Esophagus muscularis mucosa (tissue), 4 donors: ENCODE results near the gene PARD3B. TPM values are rescaled to one million over a fixed set of nuclear protein-coding genes. Genes with fewer than 3 reads are reported as not detected.

Experiments used
- DNase-seq: peaks from one replicate; pipeline ENCODE4 v3.0.0-alpha.2; 2017; ENCODE audit errors: extremely low spot score
- H3K27ac ChIP-seq, 4 donors: fragments of 200-600 bp; sonication (generic); replicated peaks in 1 of 4; 1 replicate in 3 of 4; 2 replicates in 1 of 4; pipeline ENCODE4 v1.5.1; 2016 to 2019; ENCODE audit warnings: mild to moderate bottlenecking in 1 of 4
- H3K27me3 ChIP-seq, 4 donors: fragments of 200-600 bp; sonication (generic); one replicate each; pipeline versions ENCODE4 v1.5.1 to v1.6.0; 2016 to 2019
- H3K36me3 ChIP-seq, 4 donors: fragments of 200-600 bp; sonication (generic); one replicate each; pipeline ENCODE4 v1.5.1; 2016 to 2019
- H3K4me1 ChIP-seq, 4 donors: fragments of 200-600 bp; sonication (generic); one replicate each; pipeline ENCODE4 v1.5.1; 2016 to 2019
- H3K4me3 ChIP-seq, 4 donors: fragments of 200-600 bp; sonication (generic); 1 replicate in 2 of 4; 2 replicates in 2 of 4; pipeline ENCODE4 v1.5.1; 2016 to 2019; ENCODE audit warnings: mild to moderate bottlenecking in 4 of 4, moderate library complexity in 1 of 4
- H3K9me3 ChIP-seq, 4 donors: fragments of 200-600 bp; sonication (generic); 1 replicate in 3 of 4; 2 replicates in 1 of 4; pipeline ENCODE4 v1.5.1; 2016 to 2019
- EP300 ChIP-seq: sonication (generic); formaldehyde crosslinking; IDR thresholded peaks from one replicate; pipeline ENCODE4 v1.6.1; 2017; ENCODE audit warnings: antibody characterized with exemption
- POLR2A ChIP-seq: fragments of 450-650 bp; IDR thresholded peaks from one replicate; pipeline ENCODE4 v1.6.1; 2017; ENCODE audit warnings: antibody characterized with exemption, moderate library complexity, mild to moderate bottlenecking, low read depth
- POLR2AphosphoS5 ChIP-seq, 2 donors: sonication (generic); formaldehyde crosslinking; IDR thresholded peaks; one replicate each; pipeline ENCODE4 v1.6.1; 2017; ENCODE audit warnings: antibody characterized with exemption in 2 of 2
- WGBS: methylation state at CpG from one replicate; pipeline ENCODE4 v1.1.5; 2018; 5-methylcytosine and 5-hydroxymethylcytosine counted together
- intact Hi-C: fragments of 100-400 bp; cut with DNase I; formaldehyde crosslinking; loops from one replicate; pipeline ENCODE4 v1.15.1; 2023
- total RNA-seq, 4 donors: library from RNA; depleted of rRNA; stranded (reverse); fragments of >200 nt; gene quantifications; one replicate each; pipeline versions ENCODE4 v1.1.0 to v1.2.1, GENCODE V29; 2016
- TF ChIP-seq, protein P1 (sequence below), 3 experiments: fragments of 200-600 bp in 2 of 3; fragments of 450-650 bp in 1 of 3; sonication (generic) in 2 of 3; IDR thresholded peaks; one replicate each; pipeline ENCODE4 v1.5.1; 2017 to 2019; ENCODE audit warnings: antibody characterized with exemption in 3 of 3, mild to moderate bottlenecking in 2 of 3, moderate library complexity in 1 of 3

The PARD3B gene
- total RNA-seq, 4 donors from 2014 or later = 24.2 to 40.8 (median 32.5) TPM

GRCh38 chr2:205411558-205411957, 866.3 kb downstream of the PARD3B start:
- Histone ChIP-seq H3K36me3 (no peaks in the 10 kb centered on the region), H3K27ac (no peak overlapping the region), H3K27me3 (no peaks in the 10 kb centered on the region), H3K4me3 (no peak overlapping the region), H3K4me1 (peaks cover 0 to 27% (median 13%) of the 10 kb centered on the region in 4 donors), H3K9me3 (no peaks in the 10 kb centered on the region)
- 61% methylated on average over 3 of the region's 4 CpGs for WGBS
- DNase-seq = no peak
- TF ChIP-seq POLR2A = no peak
- TF ChIP-seq POLR2AphosphoS5 (IDR thresholded peaks at IDR 0.05) = no peak
- TF ChIP-seq EP300 = no peak
- TF ChIP-seq, protein P1, sequence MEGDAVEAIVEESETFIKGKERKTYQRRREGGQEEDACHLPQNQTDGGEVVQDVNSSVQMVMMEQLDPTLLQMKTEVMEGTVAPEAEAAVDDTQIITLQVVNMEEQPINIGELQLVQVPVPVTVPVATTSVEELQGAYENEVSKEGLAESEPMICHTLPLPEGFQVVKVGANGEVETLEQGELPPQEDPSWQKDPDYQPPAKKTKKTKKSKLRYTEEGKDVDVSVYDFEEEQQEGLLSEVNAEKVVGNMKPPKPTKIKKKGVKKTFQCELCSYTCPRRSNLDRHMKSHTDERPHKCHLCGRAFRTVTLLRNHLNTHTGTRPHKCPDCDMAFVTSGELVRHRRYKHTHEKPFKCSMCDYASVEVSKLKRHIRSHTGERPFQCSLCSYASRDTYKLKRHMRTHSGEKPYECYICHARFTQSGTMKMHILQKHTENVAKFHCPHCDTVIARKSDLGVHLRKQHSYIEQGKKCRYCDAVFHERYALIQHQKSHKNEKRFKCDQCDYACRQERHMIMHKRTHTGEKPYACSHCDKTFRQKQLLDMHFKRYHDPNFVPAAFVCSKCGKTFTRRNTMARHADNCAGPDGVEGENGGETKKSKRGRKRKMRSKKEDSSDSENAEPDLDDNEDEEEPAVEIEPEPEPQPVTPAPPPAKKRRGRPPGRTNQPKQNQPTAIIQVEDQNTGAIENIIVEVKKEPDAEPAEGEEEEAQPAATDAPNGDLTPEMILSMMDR (IDR thresholded peaks at IDR 0.05) = no peak
- intact Hi-C loops = no loop called here

- Histone ChIP-seq H3K4me1 (no peaks in the 10 kb centered on the region), H3K4me3 (no peak overlapping the region), H3K27ac (no peak overlapping the region), H3K36me3 (peaks cover 0 to 2% (median 0%) of the 10 kb centered on the region in 4 donors), H3K9me3 (no peaks in the 10 kb centered on the region), H3K27me3 (no peaks in the 10 kb centered on the region)
- DNase-seq = no peak
- intact Hi-C loops = no loop called here
- WGBS = 78% methylated on average over 4 of the region's 4 CpGs
- TF ChIP-seq POLR2AphosphoS5 (IDR thresholded peaks at IDR 0.05) = no peak
- TF ChIP-seq EP300 = no peak
- TF ChIP-seq, protein P1 (IDR thresholded peaks at IDR 0.05) = no peak
- TF ChIP-seq POLR2A = no peak
Measured at GRCh38 chr2:205424326-205424725, 879.1 kb downstream of the PARD3B start.

DNA sequence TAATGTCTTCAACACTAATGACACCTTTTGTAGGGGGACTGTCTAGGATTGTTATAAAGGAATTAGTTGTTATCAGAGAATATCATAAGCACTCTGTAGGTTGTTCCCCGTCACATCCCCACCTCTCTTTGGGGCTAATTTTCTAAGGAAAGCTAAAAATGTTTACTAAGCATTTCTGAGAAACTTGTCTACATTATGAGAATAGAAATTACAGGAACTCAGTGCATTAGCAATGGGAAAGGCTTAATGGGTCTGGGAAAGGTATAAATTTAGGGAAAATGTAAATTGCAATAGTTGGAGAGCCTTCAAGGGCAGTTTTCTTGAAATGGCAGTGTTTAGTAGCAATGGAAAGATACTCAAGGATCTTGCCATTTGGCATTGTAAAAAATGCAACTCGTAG, 879.8 kb downstream of the PARD3B start:
- intact Hi-C loops = no loop called here
- H3K27ac ChIP-seq = no peak overlapping the region
- TF ChIP-seq POLR2A (no peak), POLR2AphosphoS5 (IDR thresholded peaks at IDR 0.05) (no peak), EP300 (no peak)
- TF ChIP-seq, protein P1 (IDR thresholded peaks at IDR 0.05) = no peak
- H3K4me3 ChIP-seq = no peak overlapping the region
- H3K27me3 ChIP-seq = no peaks in the 10 kb centered on the region
- no peaks in the 10 kb centered on the region for H3K9me3 ChIP-seq
- H3K36me3 ChIP-seq = no peaks in the 10 kb centered on the region
- H3K4me1 ChIP-seq = no peaks in the 10 kb centered on the region
- DNase-seq = no peak
- WGBS = 97% methylated on average over 2 of the region's 2 CpGs

- WGBS = 67% methylated on average over 3 of the region's 3 CpGs
- Histone ChIP-seq H3K4me3 (no peak overlapping the region), H3K27ac (no peak overlapping the region), H3K27me3 (no peaks in the 10 kb centered on the region), H3K36me3 (no peaks in the 10 kb centered on the region), H3K4me1 (no peaks in the 10 kb centered on the region), H3K9me3 (no peaks in the 10 kb centered on the region)
- TF ChIP-seq EP300 = no peak
- no peak for TF ChIP-seq POLR2AphosphoS5 (IDR thresholded peaks at IDR 0.05)
- TF ChIP-seq POLR2A = no peak
- TF ChIP-seq, protein P1 (IDR thresholded peaks at IDR 0.05) = no peak
- intact Hi-C loops = no loop called here
- DNase-seq = no peak
Measured at GRCh38 chr2:205427112-205427511, 881.8 kb downstream of the PARD3B start.

DNA sequence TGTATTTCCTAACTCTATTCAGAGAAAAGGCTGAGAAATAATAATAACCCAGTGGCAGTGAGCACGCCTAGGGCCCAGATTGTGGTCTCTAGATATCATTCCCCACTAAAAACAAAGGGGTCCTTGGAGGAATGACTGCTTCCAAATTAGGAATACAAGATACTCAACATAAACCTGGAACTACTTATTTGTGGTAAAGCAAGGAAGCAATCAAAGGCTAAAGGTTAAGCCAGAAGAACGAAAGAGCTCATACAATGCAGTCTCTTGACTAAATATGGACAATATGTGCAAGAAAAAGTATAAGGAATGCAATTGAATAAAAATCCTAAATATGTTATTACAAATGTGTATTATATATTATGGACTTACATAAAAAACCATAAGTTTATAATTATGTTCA, 883.5 kb downstream of the PARD3B start:
- WGBS = 95% methylated on average over 2 of the region's 2 CpGs
- H3K4me1 ChIP-seq = no peaks in the 10 kb centered on the region
- intact Hi-C loops = no loop called here
- H3K9me3 ChIP-seq = no peaks in the 10 kb centered on the region
- no peaks in the 10 kb centered on the region for H3K36me3 ChIP-seq
- no peak for DNase-seq
- H3K4me3 ChIP-seq = no peak overlapping the region
- H3K27ac ChIP-seq = no peak overlapping the region
- TF ChIP-seq, protein P1 (IDR thresholded peaks at IDR 0.05) = no peak
- TF ChIP-seq EP300 (no peak), POLR2A (no peak), POLR2AphosphoS5 (IDR thresholded peaks at IDR 0.05) (no peak)
- H3K27me3 ChIP-seq = no peaks in the 10 kb centered on the region
